ENCODE measurements around the gene COL19A1. TPM values are rescaled to one million over a fixed set of nuclear protein-coding genes. Genes with fewer than 3 reads are reported as not detected.

The COL19A1 gene
- total and polyA plus RNA-seq, 2 of the 13 experiments (the other 11 are each of a cell fraction or from before 2014, with no cell fraction given): not detected

DNA sequence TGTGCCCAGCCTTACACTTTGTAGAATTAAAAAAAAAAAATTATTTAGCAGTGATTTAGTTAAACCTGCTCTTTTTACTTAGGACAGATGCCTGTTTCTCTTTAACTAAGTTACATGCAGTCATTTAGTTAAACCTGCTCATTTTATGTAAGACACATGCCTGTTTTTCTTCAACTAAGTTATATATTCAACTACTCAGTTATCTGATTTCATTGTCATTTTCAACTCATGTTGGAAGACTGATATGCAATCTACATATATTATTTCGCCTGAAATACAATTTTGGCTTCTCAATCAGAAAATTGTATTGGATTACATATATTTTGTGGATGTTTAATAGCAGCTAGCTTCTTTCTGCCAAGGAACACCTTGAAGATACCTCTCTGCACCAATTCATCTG, 171.1 kb downstream of the COL19A1 start:
- intact Hi-C loops (cut with micrococcal nuclease; ENCODE audit: unreplicated experiment): no loop called here
- Histone ChIP-seq H3K27ac (ENCODE audit: extremely low read length, insufficient read depth, low read length) (no peak overlapping the region), H2AFZ (ENCODE audit: low read length) (no peak overlapping the region), H3K4me3 (replicated peaks in 1 of 3; ENCODE audit: insufficient read depth in 1 of 3, low read depth in 2 of 3, low read length in 3 of 3) (no peak overlapping the region), H3K27me3 (ENCODE audit: control insufficient read depth in 1 of 2, insufficient read depth in 2 of 2, low read length in 2 of 2) (no peaks in the 10 kb centered on the region), H4K20me1 (ENCODE audit: insufficient read depth, low read length) (no peaks in the 10 kb centered on the region), H3K79me2 (ENCODE audit: insufficient read depth, low read length) (no peaks in the 10 kb centered on the region), H3K9me3 (ENCODE audit: low read length) (no peaks in the 10 kb centered on the region), H3K4me1 (ENCODE audit: insufficient read depth, low read length) (no peaks in the 10 kb centered on the region), H3K9ac (ENCODE audit: insufficient read depth, low read depth, low read length) (no peak overlapping the region), H3K4me2 (ENCODE audit: low read depth, low read length) (no peak overlapping the region), H3K36me3 (replicated peaks in 1 of 2; ENCODE audit: control insufficient read depth in 1 of 2, insufficient read depth in 2 of 2, low read length in 2 of 2) (no peaks in the 10 kb centered on the region)
- no TSS peak for BruUV-seq (replicated peaks)
- 0% methylated on average over 1 of the region's 1 CpG for WGBS (ENCODE audit: low lambda C conversion rate)
- in situ Hi-C loops (cut with HindIII; ENCODE audit: extremely low pct_ligation_motif_present, low pct_unique_long_range_greater_than_20kb): no loop called here
- FAIRE-seq: no peak
- CTCF ChIA-PET (ENCODE audit: low intra/inter-chr PET ratio, low total read pairs): no interaction called here
- ATAC-seq: no peak
- DNase-seq (ENCODE audit: low spot score): no peak
- POLR2A ChIA-PET: no interaction called here
- no peak for TF ChIP-seq TAF15 (IDR thresholded peaks at IDR 0.05; ENCODE audit: low read depth, low read length, poor library complexity, severe bottlenecking)
- no peak for TF ChIP-seq ZSCAN20 (CRISPR knock-in tag; IDR thresholded peaks at IDR 0.05; ENCODE audit: borderline replicate concordance)
- TF ChIP-seq, protein P1, sequence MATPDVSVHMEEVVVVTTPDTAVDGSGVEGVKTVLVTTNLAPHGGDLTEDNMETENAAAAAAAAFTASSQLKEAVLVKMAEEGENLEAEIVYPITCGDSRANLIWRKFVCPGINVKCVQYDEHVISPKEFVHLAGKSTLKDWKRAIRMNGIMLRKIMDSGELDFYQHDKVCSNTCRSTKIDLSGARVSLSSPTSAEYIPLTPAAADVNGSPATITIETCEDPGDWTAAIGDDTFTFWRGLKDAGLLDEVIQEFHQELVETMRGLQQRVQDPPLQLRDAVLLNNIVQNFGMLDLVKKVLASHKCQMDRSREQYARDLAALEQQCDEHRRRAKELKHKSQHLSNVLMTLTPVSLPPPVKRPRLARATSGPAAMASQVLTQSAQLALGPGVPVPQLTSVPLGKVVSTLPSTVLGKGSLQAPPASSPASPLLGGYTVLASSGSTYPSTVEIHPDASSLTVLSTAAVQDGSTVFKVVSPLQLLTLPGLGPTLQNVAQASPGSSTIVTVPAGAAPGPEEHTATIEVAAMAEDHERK (CRISPR knock-in tag; IDR thresholded peaks at IDR 0.05; ENCODE audit: low read depth): no peak
- TF ChIP-seq FIP1L1 (IDR thresholded peaks at IDR 0.05; ENCODE audit: borderline replicate concordance, insufficient read depth, low read depth, low read length): no peak
- no peak for TF ChIP-seq RFX1 (IDR thresholded peaks at IDR 0.05)
- no peak for TF ChIP-seq ETV6 (CRISPR knock-in tag; conservative IDR thresholded peaks at IDR 0.05)
- TF ChIP-seq SRF (IDR thresholded peaks at IDR 0.05; ENCODE audit: low read depth, low read length): no peak
- no peak for TF ChIP-seq CEBPG (CRISPR knock-in tag; IDR thresholded peaks at IDR 0.05)
- no peak for TF ChIP-seq ZNF224 (CRISPR knock-in tag; IDR thresholded peaks at IDR 0.05)
- no peak for TF ChIP-seq TP53 (CRISPR knock-in tag; conservative IDR thresholded peaks at IDR 0.05)
- no peak for TF ChIP-seq MXD4 (CRISPR knock-in tag; IDR thresholded peaks at IDR 0.05)
- TF ChIP-seq, protein P2, sequence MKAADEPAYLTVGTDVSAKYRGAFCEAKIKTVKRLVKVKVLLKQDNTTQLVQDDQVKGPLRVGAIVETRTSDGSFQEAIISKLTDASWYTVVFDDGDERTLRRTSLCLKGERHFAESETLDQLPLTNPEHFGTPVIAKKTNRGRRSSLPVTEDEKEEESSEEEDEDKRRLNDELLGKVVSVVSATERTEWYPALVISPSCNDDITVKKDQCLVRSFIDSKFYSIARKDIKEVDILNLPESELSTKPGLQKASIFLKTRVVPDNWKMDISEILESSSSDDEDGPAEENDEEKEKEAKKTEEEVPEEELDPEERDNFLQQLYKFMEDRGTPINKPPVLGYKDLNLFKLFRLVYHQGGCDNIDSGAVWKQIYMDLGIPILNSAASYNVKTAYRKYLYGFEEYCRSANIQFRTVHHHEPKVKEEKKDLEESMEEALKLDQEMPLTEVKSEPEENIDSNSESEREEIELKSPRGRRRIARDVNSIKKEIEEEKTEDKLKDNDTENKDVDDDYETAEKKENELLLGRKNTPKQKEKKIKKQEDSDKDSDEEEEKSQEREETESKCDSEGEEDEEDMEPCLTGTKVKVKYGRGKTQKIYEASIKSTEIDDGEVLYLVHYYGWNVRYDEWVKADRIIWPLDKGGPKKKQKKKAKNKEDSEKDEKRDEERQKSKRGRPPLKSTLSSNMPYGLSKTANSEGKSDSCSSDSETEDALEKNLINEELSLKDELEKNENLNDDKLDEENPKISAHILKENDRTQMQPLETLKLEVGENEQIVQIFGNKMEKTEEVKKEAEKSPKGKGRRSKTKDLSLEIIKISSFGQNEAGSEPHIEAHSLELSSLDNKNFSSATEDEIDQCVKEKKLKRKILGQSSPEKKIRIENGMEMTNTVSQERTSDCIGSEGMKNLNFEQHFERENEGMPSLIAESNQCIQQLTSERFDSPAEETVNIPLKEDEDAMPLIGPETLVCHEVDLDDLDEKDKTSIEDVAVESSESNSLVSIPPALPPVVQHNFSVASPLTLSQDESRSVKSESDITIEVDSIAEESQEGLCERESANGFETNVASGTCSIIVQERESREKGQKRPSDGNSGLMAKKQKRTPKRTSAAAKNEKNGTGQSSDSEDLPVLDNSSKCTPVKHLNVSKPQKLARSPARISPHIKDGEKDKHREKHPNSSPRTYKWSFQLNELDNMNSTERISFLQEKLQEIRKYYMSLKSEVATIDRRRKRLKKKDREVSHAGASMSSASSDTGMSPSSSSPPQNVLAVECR (CRISPR knock-in tag; IDR thresholded peaks at IDR 0.05; ENCODE audit: borderline replicate concordance): no peak
